Sigmoid colon (tissue), 7 donors: ENCODE measurements around the gene SLC25A44. TPM values are rescaled to one million over a fixed set of nuclear protein-coding genes. Genes with fewer than 3 reads are reported as not detected.
"Not testable (repeated sequence)": the region's sequence is repeated elsewhere in the genome, so short reads cannot be mapped to it uniquely, and the experiment has no call there.

ENCODE experiments used
- DNase-seq: peaks from one replicate; pipeline ENCODE4 v3.0.0-alpha.2; 2019
- H3K27ac ChIP-seq, 4 donors: fragments of 200-600 bp; sonication (generic); one replicate each; pipeline ENCODE4 v1.5.1; 2016 to 2019; ENCODE audit warnings: mild to moderate bottlenecking in 1 of 4
- H3K27me3 ChIP-seq, 3 donors: fragments of 200-600 bp; sonication (generic); one replicate each; pipeline ENCODE4 v1.5.1; 2019; ENCODE audit warnings: mild to moderate bottlenecking in 1 of 3
- H3K36me3 ChIP-seq, 4 donors: fragments of 200-600 bp; sonication (generic); one replicate each; pipeline ENCODE4 v1.5.1; 2016 to 2019
- H3K4me1 ChIP-seq, 4 donors: fragments of 200-600 bp; sonication (generic); one replicate each; pipeline ENCODE4 v1.5.1; 2017 to 2019
- H3K4me3 ChIP-seq, 4 donors: fragments of 200-600 bp; sonication (generic); one replicate each; pipeline ENCODE4 v1.5.1; 2017 to 2019; ENCODE audit warnings: mild to moderate bottlenecking in 2 of 4, moderate library complexity in 1 of 4
- H3K9me3 ChIP-seq, 4 donors: fragments of 200-600 bp in 3 of 4; sonication (generic) in 3 of 4; one replicate each; pipeline versions ENCODE4 v1.5.1 to v1.6.1; 2013 to 2019
- CTCF ChIP-seq, 4 experiments: fragments of 450-650 bp in 3 of 4; fragments of 200-600 bp in 1 of 4; IDR thresholded peaks; one replicate each; pipeline ENCODE4 v1.5.1; 2016 to 2019; ENCODE audit warnings: antibody characterized with exemption in 4 of 4, mild to moderate bottlenecking in 3 of 4, moderate library complexity in 2 of 4
- EP300 ChIP-seq, 4 donors: sonication (generic); formaldehyde crosslinking; IDR thresholded peaks; one replicate each; pipeline ENCODE4 v1.6.1; 2017; ENCODE audit warnings: antibody characterized with exemption in 4 of 4
- POLR2A ChIP-seq, 2 donors: fragments of 450-650 bp; IDR thresholded peaks; one replicate each; pipeline ENCODE4 v1.6.1; 2016; ENCODE audit warnings: antibody characterized with exemption in 2 of 2, mild to moderate bottlenecking in 2 of 2, moderate library complexity in 2 of 2
- POLR2AphosphoS5 ChIP-seq, 4 donors: sonication (generic); formaldehyde crosslinking; IDR thresholded peaks; one replicate each; pipeline ENCODE4 v1.6.1; 2017; ENCODE audit warnings: antibody characterized with exemption in 4 of 4
- WGBS, 2 donors: extraction: QIAGEN DNeasy Blood & Tissue Kit; methylation state at CpG; one replicate each; pipeline ENCODE4 v1.1.7; 2013; 5-methylcytosine and 5-hydroxymethylcytosine counted together
- intact Hi-C: fragments of 100-400 bp; cut with DNase I; formaldehyde crosslinking; loops from one replicate; pipeline ENCODE4 v1.15.1; 2023
- polyA plus RNA-seq, 3 donors: library from polyadenylated mRNA; stranded (reverse); fragments of 200-250 nt; gene quantifications; one replicate each; pipeline ENCODE4 v1.2.3, GENCODE V29; 2013
- total RNA-seq, 4 donors: library from RNA; depleted of rRNA; stranded (reverse); fragments of >200 nt; gene quantifications; one replicate each; pipeline ENCODE4 v1.1.0, GENCODE V29; 2016
- donor health status: healthy with polysubstance abuse.
- donor health status: Bipolar disorder and iron deficiency.
- donor health status: healthy.

SLC25A44 gene
- total and polyA plus RNA-seq, 7 donors = 7.8 to 15.3 (median 10.0) TPM

- 90 to 92% methylated on average over 12 of the region's 12 CpGs for WGBS, 2 donors
- Histone ChIP-seq H3K4me1 (no peaks in the 10 kb centered on the region), H3K36me3 (no peaks in the 10 kb centered on the region), H3K27me3 (peaks cover 0 to 3% (median 0%) of the 10 kb centered on the region in 3 donors), H3K9me3 (no peaks in the 10 kb centered on the region), H3K4me3 (no peak overlapping the region), H3K27ac (no peak overlapping the region)
- DNase-seq = no peak
- TF ChIP-seq CTCF (IDR thresholded peaks at IDR 0.05) = no peak
- TF ChIP-seq POLR2AphosphoS5 (IDR thresholded peaks at IDR 0.05) = no peak
- TF ChIP-seq EP300 (IDR thresholded peaks at IDR 0.05) = no peak
- no peak for TF ChIP-seq POLR2A (IDR thresholded peaks at IDR 0.05)
- intact Hi-C loops = no loop called here
Observed at GRCh38 chr1:156176610-156177210, 17.2 kb upstream of the SLC25A44 start.

GRCh38 chr1:156177919-156178654, 15.8 kb upstream of the SLC25A44 start:
- no peak for DNase-seq
- Histone ChIP-seq H3K4me3 (no peak overlapping the region), H3K9me3 (no peaks in the 10 kb centered on the region), H3K4me1 (no peaks in the 10 kb centered on the region), H3K27ac (no peak overlapping the region), H3K36me3 (no peaks in the 10 kb centered on the region), H3K27me3 (peaks cover 0 to 3% (median 0%) of the 10 kb centered on the region in 3 donors)
- 71 to 80% methylated on average over 7 of the region's 7 CpGs for WGBS, 2 donors
- intact Hi-C loops = no loop called here
- no peak for TF ChIP-seq POLR2AphosphoS5 (IDR thresholded peaks at IDR 0.05)
- no peak for TF ChIP-seq EP300 (IDR thresholded peaks at IDR 0.05)
- TF ChIP-seq CTCF (IDR thresholded peaks at IDR 0.05) = no peak
- TF ChIP-seq POLR2A (IDR thresholded peaks at IDR 0.05) = no peak

GRCh38 chr1:156180471-156180870, 13.4 kb upstream of the SLC25A44 start:
- no peaks in the 10 kb centered on the region for H3K4me1 ChIP-seq
- TF ChIP-seq POLR2AphosphoS5 (IDR thresholded peaks at IDR 0.05) (no peak), EP300 (IDR thresholded peaks at IDR 0.05) (no peak), CTCF (IDR thresholded peaks at IDR 0.05) (no peak), POLR2A (IDR thresholded peaks at IDR 0.05) (no peak)
- H3K27me3 ChIP-seq = peaks cover 0 to 3% (median 0%) of the 10 kb centered on the region in 3 donors
- no peaks in the 10 kb centered on the region for H3K36me3 ChIP-seq
- intact Hi-C loops = no loop called here
- 93 to 95% methylated on average over 3 of the region's 3 CpGs for WGBS, 2 donors
- DNase-seq = no peak
- no peak overlapping the region for H3K4me3 ChIP-seq
- H3K27ac ChIP-seq = no peak overlapping the region
- H3K9me3 ChIP-seq = no peaks in the 10 kb centered on the region

- DNase-seq, H3K27me3 ChIP-seq, H3K27ac ChIP-seq, H3K36me3 ChIP-seq, H3K4me1 ChIP-seq, intact Hi-C loops, H3K9me3 ChIP-seq, H3K4me3 ChIP-seq: not testable (repeated sequence)
- WGBS, 2 donors = 30 to 65% methylated on average over 8 of the region's 8 CpGs
Observed at GRCh38 chr1:156181391-156181924, 12.4 kb upstream of the SLC25A44 start.

GRCh38 chr1:156182010-156182779, 11.7 kb upstream of the SLC25A44 start:
- H3K4me1 ChIP-seq, H3K27ac ChIP-seq, H3K4me3 ChIP-seq, H3K9me3 ChIP-seq, H3K27me3 ChIP-seq, H3K36me3 ChIP-seq, intact Hi-C loops, DNase-seq: not testable (repeated sequence)
- 74 to 86% methylated on average over 12 of the region's 12 CpGs for WGBS, 2 donors

- H3K4me3 ChIP-seq, H3K36me3 ChIP-seq, H3K9me3 ChIP-seq, H3K27me3 ChIP-seq, H3K4me1 ChIP-seq, DNase-seq, intact Hi-C loops, H3K27ac ChIP-seq: not testable (repeated sequence)
- 91 to 95% methylated on average over 2 of the region's 2 CpGs for WGBS, 2 donors
Observed at GRCh38 chr1:156186347-156187177, 7.3 kb upstream of the SLC25A44 start.

- not testable (repeated sequence) for H3K9me3 ChIP-seq, DNase-seq, H3K36me3 ChIP-seq, H3K27ac ChIP-seq, H3K27me3 ChIP-seq, H3K4me3 ChIP-seq
- H3K4me1 ChIP-seq = peaks cover 0 to 20% (median 10%) of the 10 kb centered on the region in 4 donors
- WGBS, 2 donors = 24 to 71% methylated on average over 4 of the region's 4 CpGs
- intact Hi-C loops = loop anchor here (10.0 kb wide), 1 partner anchor 945 kb away; the partner anchor contains the start of gene ETV3
Observed at GRCh38 chr1:156190265-156190664, 3.6 kb upstream of the SLC25A44 start.
